WTC11 (cell line): Measurements from ENCODE around the gene DLG1. TPM values are rescaled to one million over a fixed set of nuclear protein-coding genes. Genes with fewer than 3 reads are reported as not detected.
"Not testable (repeated sequence)": the region's sequence is repeated elsewhere in the genome, so short reads cannot be mapped to it uniquely, and the experiment has no call there.

Experiments
- ATAC-seq: fragments of 200-7000 bp; cut with Tn5 transposase; 2 replicates; pipeline ENCODE4 v1.10.0; 2021; ENCODE audit warnings: mild to moderate bottlenecking, moderate library complexity
- CTCF ChIA-PET: fragments of 300-600 bp; sonication (Branson Sonifier 250); formaldehyde crosslinking; loops from one replicate; lab custom pipeline; 2021; ENCODE audit warnings: antibody characterized with exemption; lab: Charles Lee
- POLR2A ChIA-PET: fragments of 350-600 bp; sonication (Branson Sonifier 250); formaldehyde crosslinking; loops from one replicate; lab custom pipeline; 2021; ENCODE audit warnings: antibody characterized with exemption; lab: Charles Lee
- DNase-seq: peaks from one replicate; pipeline ENCODE4 v3.0.0; 2021; ENCODE audit warnings: low spot score
- H3K27ac Mint-ChIP-seq: 2 replicates; pipeline ENCODE4 v1.8.0; 2021; ENCODE audit warnings: mixed read lengths
- H3K27me3 Mint-ChIP-seq: 2 replicates; pipeline ENCODE4 v1.8.0; 2021; ENCODE audit warnings: low read depth, mild to moderate bottlenecking, moderate library complexity, mixed read lengths
- H3K36me3 Mint-ChIP-seq: 2 replicates; pipeline ENCODE4 v1.8.0; 2021; ENCODE audit warnings: mixed read lengths
- H3K4me1 Mint-ChIP-seq: 2 replicates; pipeline ENCODE4 v1.8.0; 2022; ENCODE audit warnings: mixed read lengths
- H3K4me3 Mint-ChIP-seq: 2 replicates; pipeline ENCODE4 v1.8.0; 2021; ENCODE audit warnings: mild to moderate bottlenecking, moderate library complexity, mixed read lengths
- H3K9me3 Mint-ChIP-seq: 2 replicates; pipeline ENCODE4 v1.8.0; 2021; ENCODE audit warnings: mixed read lengths
- AFF4 ChIP-seq: sonication (generic); formaldehyde crosslinking; IDR thresholded peaks from 2 replicates; pipeline ENCODE4 v1.8.1; 2023; ENCODE audit warnings: mild to moderate bottlenecking, missing genetic modification reagents, borderline replicate concordance
- ATF1 ChIP-seq: sonication (generic); formaldehyde crosslinking; IDR thresholded peaks from 2 replicates; pipeline ENCODE4 v1.8.1; 2023; ENCODE audit warnings: mild to moderate bottlenecking, moderate library complexity, missing genetic modification reagents
- CREB1 ChIP-seq: sonication (generic); formaldehyde crosslinking; IDR thresholded peaks from 2 replicates; pipeline ENCODE4 v1.8.0; 2023; ENCODE audit warnings: mild to moderate bottlenecking, missing genetic modification reagents
- FOXJ3 ChIP-seq: sonication (generic); formaldehyde crosslinking; IDR thresholded peaks from 2 replicates; pipeline ENCODE4 v1.9.0; 2021; ENCODE audit warnings: missing genetic modification reagents, mild to moderate bottlenecking, borderline replicate concordance
- FOXK1 ChIP-seq: sonication (generic); formaldehyde crosslinking; IDR thresholded peaks from 2 replicates; pipeline ENCODE4 v1.8.0; 2022; ENCODE audit warnings: mild to moderate bottlenecking, moderate library complexity, missing genetic modification reagents
- GABPB1 ChIP-seq: sonication (generic); formaldehyde crosslinking; IDR thresholded peaks from 2 replicates; pipeline ENCODE4 v1.8.1; 2023; ENCODE audit warnings: mild to moderate bottlenecking, missing genetic modification reagents
- GTF2I ChIP-seq: fragments of 250-450 bp; sonication (Bioruptor Pico); conservative IDR thresholded peaks from 2 replicates; pipeline ENCODE4 v1.4.0; 2021; ENCODE audit warnings: mild to moderate bottlenecking
- HMGA2 ChIP-seq: fragments of 250-450 bp; sonication (Bioruptor Pico); IDR thresholded peaks from 2 replicates; pipeline ENCODE4 v1.4.0; 2021; ENCODE audit warnings: mild to moderate bottlenecking, moderate library complexity
- IRF1 ChIP-seq: sonication (generic); formaldehyde crosslinking; IDR thresholded peaks from 2 replicates; pipeline ENCODE4 v1.8.0; 2023; ENCODE audit warnings: missing genetic modification reagents
- KAT7 ChIP-seq: sonication (generic); formaldehyde crosslinking; IDR thresholded peaks from 2 replicates; pipeline ENCODE4 v1.8.1; 2023; ENCODE audit warnings: missing genetic modification reagents, mild to moderate bottlenecking, borderline replicate concordance
- MXD4 ChIP-seq: fragments of 250-450 bp; sonication (Bioruptor Pico); IDR thresholded peaks from 2 replicates; pipeline ENCODE4 v1.8.0; 2021; ENCODE audit warnings: mild to moderate bottlenecking, moderate library complexity, borderline replicate concordance
- NFYB ChIP-seq: sonication (generic); formaldehyde crosslinking; conservative IDR thresholded peaks from 2 replicates; pipeline ENCODE4 v1.8.0; 2022; ENCODE audit warnings: low read depth, missing genetic modification reagents
- SMAD3 ChIP-seq: sonication (generic); formaldehyde crosslinking; IDR thresholded peaks from 2 replicates; pipeline ENCODE4 v1.8.0; 2022; ENCODE audit warnings: missing genetic modification reagents, mild to moderate bottlenecking, borderline replicate concordance
- TCF7 ChIP-seq: sonication (generic); formaldehyde crosslinking; IDR thresholded peaks from 2 replicates; pipeline ENCODE4 v1.8.0; 2022; ENCODE audit warnings: mild to moderate bottlenecking, low read depth, missing genetic modification reagents, moderate library complexity
- ZNF138 ChIP-seq: sonication (generic); formaldehyde crosslinking; conservative IDR thresholded peaks from 2 replicates; pipeline ENCODE4 v1.8.1; 2022; ENCODE audit warnings: mild to moderate bottlenecking, moderate library complexity, missing genetic modification reagents
- total RNA-seq: library from RNA; stranded (reverse); gene quantifications from 3 replicates; pipeline ENCODE4 v1.2.3, GENCODE V29; 2021
- TF ChIP-seq, protein P1 (sequence below): sonication (generic); formaldehyde crosslinking; IDR thresholded peaks from 2 replicates; pipeline ENCODE4 v1.8.1; 2022; ENCODE audit warnings: mild to moderate bottlenecking, moderate library complexity, missing genetic modification reagents
- TF ChIP-seq, protein P2 (sequence below): sonication (generic); formaldehyde crosslinking; IDR thresholded peaks from 2 replicates; pipeline ENCODE4 v1.8.0; 2022; ENCODE audit warnings: mild to moderate bottlenecking, missing genetic modification reagents
- TF ChIP-seq, protein P3 (sequence below): sonication (generic); formaldehyde crosslinking; IDR thresholded peaks from 2 replicates; pipeline ENCODE4 v1.8.1; 2022; ENCODE audit warnings: low read depth, mild to moderate bottlenecking, moderate library complexity, missing genetic modification reagents, borderline replicate concordance
- TF ChIP-seq, protein P4 (sequence below): sonication (generic); formaldehyde crosslinking; IDR thresholded peaks from 2 replicates; pipeline ENCODE4 v1.8.1; 2023; ENCODE audit warnings: mild to moderate bottlenecking, missing genetic modification reagents, moderate library complexity
- TF ChIP-seq, protein P5 (sequence below): fragments of 250-450 bp; sonication (Bioruptor Pico); IDR thresholded peaks from 2 replicates; pipeline ENCODE4 v1.9.0; 2021; ENCODE audit warnings: moderate library complexity, mild to moderate bottlenecking, inconsistent platforms, borderline replicate concordance
- TF ChIP-seq, protein P6 (sequence below): sonication (generic); formaldehyde crosslinking; IDR thresholded peaks from 2 replicates; pipeline ENCODE4 v1.8.1; 2022; ENCODE audit warnings: low read depth, missing genetic modification reagents, borderline replicate concordance
- TF ChIP-seq, protein P7 (sequence below): fragments of 200-600 bp; IDR thresholded peaks from 2 replicates; pipeline ENCODE4 v1.8.0; 2022; ENCODE audit warnings: antibody characterized with exemption

DLG1 gene
- total RNA-seq, 1 experiment from 2014 or later: 81.1 TPM

DNA sequence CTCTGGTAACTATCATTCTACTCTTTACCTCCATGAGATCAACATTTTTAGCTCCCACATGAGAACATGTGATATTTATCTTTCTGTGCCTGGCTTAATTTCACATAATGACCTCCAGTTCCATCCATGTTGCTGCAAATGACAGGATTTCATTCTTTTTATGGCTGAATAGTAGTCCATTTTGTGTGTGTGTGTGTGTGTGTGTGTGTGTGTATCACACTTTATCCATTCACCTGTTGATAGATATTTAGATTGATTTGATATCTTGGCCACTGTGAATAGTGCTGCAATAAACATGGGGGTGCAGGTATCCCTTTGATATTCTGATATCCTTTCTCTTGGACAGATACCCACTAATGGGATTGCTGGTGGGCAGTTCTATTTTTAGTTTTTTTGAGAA is 18.3 kb downstream of the DLG1 start (continued):
- TF ChIP-seq, protein P1, sequence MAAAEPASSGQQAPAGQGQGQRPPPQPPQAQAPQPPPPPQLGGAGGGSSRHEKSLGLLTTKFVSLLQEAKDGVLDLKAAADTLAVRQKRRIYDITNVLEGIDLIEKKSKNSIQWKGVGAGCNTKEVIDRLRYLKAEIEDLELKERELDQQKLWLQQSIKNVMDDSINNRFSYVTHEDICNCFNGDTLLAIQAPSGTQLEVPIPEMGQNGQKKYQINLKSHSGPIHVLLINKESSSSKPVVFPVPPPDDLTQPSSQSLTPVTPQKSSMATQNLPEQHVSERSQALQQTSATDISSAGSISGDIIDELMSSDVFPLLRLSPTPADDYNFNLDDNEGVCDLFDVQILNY: no peak
- TF ChIP-seq HMGA2 (CRISPR knock-in tag): no peak

GRCh38 chr3:197278933-197279332 is 19.5 kb downstream of the DLG1 start:
- no peaks in the 10 kb centered on the region for H3K9me3 Mint-ChIP-seq
- H3K4me3 Mint-ChIP-seq: no peak overlapping the region
- peaks cover 41% of the 10 kb centered on the region for H3K36me3 Mint-ChIP-seq
- DNase-seq (no peak), ATAC-seq (no peak)
- H3K27ac Mint-ChIP-seq: no peak overlapping the region
- H3K27me3 Mint-ChIP-seq: no peaks in the 10 kb centered on the region
- TF ChIP-seq, protein P2, sequence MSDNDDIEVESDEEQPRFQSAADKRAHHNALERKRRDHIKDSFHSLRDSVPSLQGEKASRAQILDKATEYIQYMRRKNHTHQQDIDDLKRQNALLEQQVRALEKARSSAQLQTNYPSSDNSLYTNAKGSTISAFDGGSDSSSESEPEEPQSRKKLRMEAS (CRISPR knock-in tag): no peak
- no peak for TF ChIP-seq FOXJ3 (CRISPR knock-in tag)
- no peak for TF ChIP-seq CREB1
- TF ChIP-seq ZNF138 (CRISPR knock-in tag): no peak
- no peak for TF ChIP-seq NFYB (CRISPR knock-in tag)
- TF ChIP-seq, protein P3, sequence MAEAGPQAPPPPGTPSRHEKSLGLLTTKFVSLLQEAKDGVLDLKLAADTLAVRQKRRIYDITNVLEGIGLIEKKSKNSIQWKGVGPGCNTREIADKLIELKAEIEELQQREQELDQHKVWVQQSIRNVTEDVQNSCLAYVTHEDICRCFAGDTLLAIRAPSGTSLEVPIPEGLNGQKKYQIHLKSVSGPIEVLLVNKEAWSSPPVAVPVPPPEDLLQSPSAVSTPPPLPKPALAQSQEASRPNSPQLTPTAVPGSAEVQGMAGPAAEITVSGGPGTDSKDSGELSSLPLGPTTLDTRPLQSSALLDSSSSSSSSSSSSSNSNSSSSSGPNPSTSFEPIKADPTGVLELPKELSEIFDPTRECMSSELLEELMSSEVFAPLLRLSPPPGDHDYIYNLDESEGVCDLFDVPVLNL (CRISPR knock-in tag): no peak
- TF ChIP-seq, protein P4, sequence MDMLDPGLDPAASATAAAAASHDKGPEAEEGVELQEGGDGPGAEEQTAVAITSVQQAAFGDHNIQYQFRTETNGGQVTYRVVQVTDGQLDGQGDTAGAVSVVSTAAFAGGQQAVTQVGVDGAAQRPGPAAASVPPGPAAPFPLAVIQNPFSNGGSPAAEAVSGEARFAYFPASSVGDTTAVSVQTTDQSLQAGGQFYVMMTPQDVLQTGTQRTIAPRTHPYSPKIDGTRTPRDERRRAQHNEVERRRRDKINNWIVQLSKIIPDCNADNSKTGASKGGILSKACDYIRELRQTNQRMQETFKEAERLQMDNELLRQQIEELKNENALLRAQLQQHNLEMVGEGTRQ (CRISPR knock-in tag): no peak
- TF ChIP-seq, protein P5, sequence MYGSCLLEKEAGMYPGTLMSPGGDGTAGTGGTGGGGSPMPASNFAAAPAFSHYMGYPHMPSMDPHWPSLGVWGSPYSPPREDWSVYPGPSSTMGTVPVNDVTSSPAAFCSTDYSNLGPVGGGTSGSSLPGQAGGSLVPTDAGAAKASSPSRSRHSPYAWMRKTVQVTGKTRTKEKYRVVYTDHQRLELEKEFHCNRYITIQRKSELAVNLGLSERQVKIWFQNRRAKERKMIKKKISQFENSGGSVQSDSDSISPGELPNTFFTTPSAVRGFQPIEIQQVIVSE (CRISPR knock-in tag): no peak
- TF ChIP-seq, protein P6, sequence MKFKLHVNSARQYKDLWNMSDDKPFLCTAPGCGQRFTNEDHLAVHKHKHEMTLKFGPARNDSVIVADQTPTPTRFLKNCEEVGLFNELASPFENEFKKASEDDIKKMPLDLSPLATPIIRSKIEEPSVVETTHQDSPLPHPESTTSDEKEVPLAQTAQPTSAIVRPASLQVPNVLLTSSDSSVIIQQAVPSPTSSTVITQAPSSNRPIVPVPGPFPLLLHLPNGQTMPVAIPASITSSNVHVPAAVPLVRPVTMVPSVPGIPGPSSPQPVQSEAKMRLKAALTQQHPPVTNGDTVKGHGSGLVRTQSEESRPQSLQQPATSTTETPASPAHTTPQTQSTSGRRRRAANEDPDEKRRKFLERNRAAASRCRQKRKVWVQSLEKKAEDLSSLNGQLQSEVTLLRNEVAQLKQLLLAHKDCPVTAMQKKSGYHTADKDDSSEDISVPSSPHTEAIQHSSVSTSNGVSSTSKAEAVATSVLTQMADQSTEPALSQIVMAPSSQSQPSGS: no peak
- no peak for TF ChIP-seq FOXK1 (CRISPR knock-in tag)
- TF ChIP-seq TCF7 (CRISPR knock-in tag): no peak
- no peak for TF ChIP-seq MXD4 (CRISPR knock-in tag)
- no peak for TF ChIP-seq ATF1 (CRISPR knock-in tag)
- no peak for TF ChIP-seq GABPB1
- TF ChIP-seq, protein P7, sequence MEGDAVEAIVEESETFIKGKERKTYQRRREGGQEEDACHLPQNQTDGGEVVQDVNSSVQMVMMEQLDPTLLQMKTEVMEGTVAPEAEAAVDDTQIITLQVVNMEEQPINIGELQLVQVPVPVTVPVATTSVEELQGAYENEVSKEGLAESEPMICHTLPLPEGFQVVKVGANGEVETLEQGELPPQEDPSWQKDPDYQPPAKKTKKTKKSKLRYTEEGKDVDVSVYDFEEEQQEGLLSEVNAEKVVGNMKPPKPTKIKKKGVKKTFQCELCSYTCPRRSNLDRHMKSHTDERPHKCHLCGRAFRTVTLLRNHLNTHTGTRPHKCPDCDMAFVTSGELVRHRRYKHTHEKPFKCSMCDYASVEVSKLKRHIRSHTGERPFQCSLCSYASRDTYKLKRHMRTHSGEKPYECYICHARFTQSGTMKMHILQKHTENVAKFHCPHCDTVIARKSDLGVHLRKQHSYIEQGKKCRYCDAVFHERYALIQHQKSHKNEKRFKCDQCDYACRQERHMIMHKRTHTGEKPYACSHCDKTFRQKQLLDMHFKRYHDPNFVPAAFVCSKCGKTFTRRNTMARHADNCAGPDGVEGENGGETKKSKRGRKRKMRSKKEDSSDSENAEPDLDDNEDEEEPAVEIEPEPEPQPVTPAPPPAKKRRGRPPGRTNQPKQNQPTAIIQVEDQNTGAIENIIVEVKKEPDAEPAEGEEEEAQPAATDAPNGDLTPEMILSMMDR: no peak
- no peak for TF ChIP-seq SMAD3
- TF ChIP-seq AFF4 (CRISPR knock-in tag): no peak
- no peak for TF ChIP-seq IRF1 (CRISPR knock-in tag)
- no peak for TF ChIP-seq KAT7
- no peak for TF ChIP-seq GTF2I (CRISPR knock-in tag)
- H3K4me1 Mint-ChIP-seq: peaks cover 2% of the 10 kb centered on the region; the same call in 1 of the 2 replicates
- POLR2A ChIA-PET: no interaction called here
- CTCF ChIA-PET: no interaction called here

DNA sequence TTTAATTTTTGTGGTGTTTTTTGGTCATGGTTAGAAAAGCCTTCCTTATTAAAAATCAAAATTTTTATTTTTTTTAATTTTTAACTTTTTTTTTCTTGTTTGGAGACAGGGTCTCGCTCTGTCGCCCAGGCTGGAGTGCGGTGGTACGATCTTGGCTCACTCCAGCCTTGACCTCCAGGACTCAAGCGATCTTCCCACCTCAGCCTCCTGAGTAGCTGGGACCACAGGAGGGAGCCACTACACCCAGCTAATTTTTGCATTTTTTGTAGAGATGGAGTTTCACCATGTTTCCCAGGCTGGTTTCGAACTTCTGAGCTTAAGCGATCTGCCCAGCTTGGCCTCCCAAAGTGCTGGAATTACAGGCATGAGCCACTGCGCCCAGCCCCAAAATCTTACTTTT is 21.6 kb downstream of the DLG1 start:
- H3K4me3 Mint-ChIP-seq, DNase-seq, ATAC-seq, H3K27ac Mint-ChIP-seq, H3K4me1 Mint-ChIP-seq, H3K27me3 Mint-ChIP-seq, H3K9me3 Mint-ChIP-seq: not testable (repeated sequence)
- peaks cover 36% of the 10 kb centered on the region for H3K36me3 Mint-ChIP-seq
- ChIA-PET POLR2A (interaction anchor here (0.7 kb wide), 2 partner anchors 92 to 131 kb away, joined by 3 read pairs; no protein-coding TSS in a partner anchor), CTCF (interaction anchor here (0.6 to 1.1 kb wide), 7 partner anchors 9 to 712 kb away, joined by 3 to 8 read pairs (median 3); no protein-coding TSS in a partner anchor)
